WI38 (cell line): ENCODE results near the gene FOXL3.

ENCODE experiments used
- H3K4me3 ChIP-seq: 2 replicates; pipeline ENCODE4 v1.5.1; 2011; ENCODE audit warnings: low read depth, mild to moderate bottlenecking, control low read depth, low read length
- CTCF ChIP-seq: IDR thresholded peaks from 2 replicates; pipeline ENCODE4 v1.5.1; 2012; ENCODE audit warnings: low read depth, mild to moderate bottlenecking, control low read depth, low read length

Gene FOXL3

GRCh38 chr7:340200-340937 is 50.4 kb downstream of the FOXL3 start:
- no peak overlapping the region for H3K4me3 ChIP-seq
- no peak for TF ChIP-seq CTCF
